Measurements from ENCODE around the gene SCN1A.

GRCh38 chr2:166135152-166135848 lies 7.5 kb upstream of the SCN1A start:
- TF ChIP-seq, protein P1, sequence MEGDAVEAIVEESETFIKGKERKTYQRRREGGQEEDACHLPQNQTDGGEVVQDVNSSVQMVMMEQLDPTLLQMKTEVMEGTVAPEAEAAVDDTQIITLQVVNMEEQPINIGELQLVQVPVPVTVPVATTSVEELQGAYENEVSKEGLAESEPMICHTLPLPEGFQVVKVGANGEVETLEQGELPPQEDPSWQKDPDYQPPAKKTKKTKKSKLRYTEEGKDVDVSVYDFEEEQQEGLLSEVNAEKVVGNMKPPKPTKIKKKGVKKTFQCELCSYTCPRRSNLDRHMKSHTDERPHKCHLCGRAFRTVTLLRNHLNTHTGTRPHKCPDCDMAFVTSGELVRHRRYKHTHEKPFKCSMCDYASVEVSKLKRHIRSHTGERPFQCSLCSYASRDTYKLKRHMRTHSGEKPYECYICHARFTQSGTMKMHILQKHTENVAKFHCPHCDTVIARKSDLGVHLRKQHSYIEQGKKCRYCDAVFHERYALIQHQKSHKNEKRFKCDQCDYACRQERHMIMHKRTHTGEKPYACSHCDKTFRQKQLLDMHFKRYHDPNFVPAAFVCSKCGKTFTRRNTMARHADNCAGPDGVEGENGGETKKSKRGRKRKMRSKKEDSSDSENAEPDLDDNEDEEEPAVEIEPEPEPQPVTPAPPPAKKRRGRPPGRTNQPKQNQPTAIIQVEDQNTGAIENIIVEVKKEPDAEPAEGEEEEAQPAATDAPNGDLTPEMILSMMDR (conservative IDR thresholded peaks at IDR 0.05; ENCODE audit: low read length) = no peak
- no peak for TF ChIP-seq EZH2phosphoT487 (IDR thresholded peaks at IDR 0.05; ENCODE audit: borderline replicate concordance)

All from Loucy (cell line).